GM12878 (cell line): ENCODE data around the gene PRRC2A. TPM values are rescaled to one million over a fixed set of nuclear protein-coding genes. Genes with fewer than 3 reads are reported as not detected.

ENCODE experiments used
- ATAC-seq: fragments of 200-7000 bp; cut with Tn5 transposase; 3 replicates; pipeline ENCODE4 v1.9.1; 2020; ENCODE audit warnings: mild to moderate bottlenecking, moderate library complexity
- BruUV-seq: library from RNA; stranded (reverse); fragments of 400-500 nt; replicated peaks from 2 replicates; lab custom pipeline; 2021; lab: Mats Ljungman, UMichigan
- CTCF ChIA-PET: fragments of 300-600 bp; sonication (Branson Sonifier 250); formaldehyde crosslinking; extraction: SDS; loops from one replicate; lab custom pipeline; 2021; ENCODE audit warnings: inconsistent platforms; lab: Yijun Ruan, JAX
- POLR2A ChIA-PET: fragments of 350-600 bp; formaldehyde crosslinking; extraction: SDS; loops from one replicate; lab custom pipeline; 2021; ENCODE audit warnings: inconsistent platforms; lab: Charles Lee
- RAD21 ChIA-PET: fragments of 300-600 bp; sonication (Branson Sonifier 250); formaldehyde crosslinking; loops from one replicate; lab custom pipeline; 2023; ENCODE audit warnings: antibody characterized with exemption; ENCODE audit not compliant: unreplicated experiment; lab: Charles Lee
- SMC1A ChIA-PET: fragments of 300-600 bp; sonication (Branson Sonifier 250); formaldehyde crosslinking; loops from one replicate; lab custom pipeline; 2023; ENCODE audit not compliant: unreplicated experiment, uncharacterized antibody; lab: Charles Lee
- DNase-seq: peaks from one replicate; pipeline ENCODE4 v3.0.0-alpha.2; 2011; ENCODE audit warnings: low read depth, low spot score
- FAIRE-seq: peaks from 3 replicates; lab custom pipeline; 2011; peaks lifted over from hg19 to GRCh38; lab: Jason Lieb, UNC
- H2AFZ ChIP-seq: 2 replicates; pipeline ENCODE4 v1.6.0; 2011; ENCODE audit warnings: low read depth, low read length, control low read depth; ENCODE audit not compliant: control insufficient read depth
- H3K27ac ChIP-seq: 2 replicates; pipeline ENCODE4 v1.5.1; 2011; ENCODE audit warnings: control low read depth; ENCODE audit not compliant: control insufficient read depth, insufficient read depth
- H3K27me3 ChIP-seq, 2 experiments: replicated peaks in 1 of 2; 2 replicates each; pipeline versions ENCODE4 v1.6.0 to v1.6.1; 2011; ENCODE audit warnings: low read length in 1 of 2; ENCODE audit not compliant: control insufficient read depth in 2 of 2, insufficient read depth in 2 of 2
- H3K36me3 ChIP-seq, 2 experiments: 2 replicates each; pipeline ENCODE4 v1.5.1; 2011; ENCODE audit warnings: low read length in 1 of 2; ENCODE audit not compliant: control insufficient read depth in 2 of 2, insufficient read depth in 2 of 2
- H3K4me1 ChIP-seq: 2 replicates; pipeline ENCODE4 v1.6.1; 2011; ENCODE audit warnings: mild to moderate bottlenecking, low read length, moderate library complexity, mixed read lengths; ENCODE audit not compliant: control insufficient read depth, insufficient read depth
- H3K4me2 ChIP-seq: 2 replicates; pipeline ENCODE4 v1.6.0; 2011; ENCODE audit warnings: control low read depth; ENCODE audit not compliant: control insufficient read depth, insufficient read depth
- H3K4me3 ChIP-seq: fragments of 200-600 bp; sonication (generic); 2 replicates; pipeline ENCODE4 v1.5.1; 2016
- H3K79me2 ChIP-seq: 2 replicates; pipeline ENCODE4 v1.6.0; 2011; ENCODE audit warnings: low read length; ENCODE audit not compliant: control insufficient read depth, insufficient read depth
- H3K9ac ChIP-seq: 2 replicates; pipeline ENCODE4 v1.8.0; 2011; ENCODE audit warnings: low read length, control low read depth, mixed read lengths; ENCODE audit not compliant: control insufficient read depth, insufficient read depth
- H3K9me3 ChIP-seq: replicated peaks from 3 replicates; pipeline ENCODE4 v1.5.1; 2011; ENCODE audit warnings: mild to moderate bottlenecking, low read length; ENCODE audit not compliant: control insufficient read depth, insufficient read depth
- H4K20me1 ChIP-seq: 2 replicates; pipeline ENCODE4 v1.6.0; 2011; ENCODE audit not compliant: control insufficient read depth, insufficient read depth
- ETV6 ChIP-seq, 2 experiments: fragments of 450-650 bp in 1 of 2; IDR thresholded peaks in 1 of 2; conservative IDR thresholded peaks in 1 of 2; 2 replicates each; pipeline ENCODE4 v1.6.1; 2014; ENCODE audit warnings: antibody characterized with exemption in 1 of 2, borderline replicate concordance in 1 of 2, low read depth in 1 of 2, mild to moderate bottlenecking in 1 of 2, moderate library complexity in 1 of 2
- EZH2 ChIP-seq: IDR thresholded peaks from 2 replicates; pipeline ENCODE4 v1.6.1; 2012; ENCODE audit warnings: low read depth, mild to moderate bottlenecking, control low read depth, inconsistent platforms, low read length, borderline replicate concordance; ENCODE audit not compliant: control insufficient read depth
- FOXK2 ChIP-seq: fragments of 450-650 bp; IDR thresholded peaks from 2 replicates; pipeline ENCODE4 v1.6.1; 2017; ENCODE audit warnings: mild to moderate bottlenecking, moderate library complexity
- FOXM1 ChIP-seq: IDR thresholded peaks from 2 replicates; pipeline ENCODE4 v1.6.1; 2012; ENCODE audit warnings: low read depth, mild to moderate bottlenecking, inconsistent platforms, low read length, moderate library complexity
- GABPA ChIP-seq: IDR thresholded peaks from 2 replicates; pipeline ENCODE4 v1.6.1; 2014; ENCODE audit warnings: antibody characterized with exemption, low read depth, mild to moderate bottlenecking, inconsistent platforms
- HDAC2 ChIP-seq: fragments of 200-600 bp; sonication (generic); IDR thresholded peaks from 2 replicates; pipeline ENCODE4 v1.6.1; 2017
- IKZF2 ChIP-seq, 2 experiments: fragments of 450-650 bp; IDR thresholded peaks; 2 replicates each; pipeline ENCODE4 v1.6.1; 2017; ENCODE audit warnings: mild to moderate bottlenecking in 2 of 2, moderate library complexity in 2 of 2
- MTA3 ChIP-seq: IDR thresholded peaks from 2 replicates; pipeline ENCODE4 v1.6.1; 2012; ENCODE audit warnings: low read length, inconsistent platforms, borderline replicate concordance
- MYC ChIP-seq: IDR thresholded peaks from 2 replicates; pipeline ENCODE4 v1.6.1; 2011; ENCODE audit warnings: mild to moderate bottlenecking, low read length, moderate library complexity, inconsistent platforms; ENCODE audit not compliant: insufficient read depth, insufficient replicate concordance, insufficient read length, severe bottlenecking
- NFYA ChIP-seq: IDR thresholded peaks from 2 replicates; pipeline ENCODE4 v1.6.1; 2011; ENCODE audit warnings: low read depth, mild to moderate bottlenecking, low read length, improper control_type of control experiment, borderline replicate concordance
- POLR2AphosphoS2 ChIP-seq: IDR thresholded peaks from 2 replicates; pipeline ENCODE4 v1.6.1; 2011; ENCODE audit warnings: low read depth, mild to moderate bottlenecking, low read length, improper control_type of control experiment, moderate library complexity
- RAD21 ChIP-seq: IDR thresholded peaks from 2 replicates; pipeline ENCODE4 v1.6.1; 2011; ENCODE audit warnings: mild to moderate bottlenecking, low read depth, low read length, moderate library complexity; ENCODE audit not compliant: insufficient read depth
- STAT1 ChIP-seq: fragments of 450-650 bp; conservative IDR thresholded peaks from 2 replicates; pipeline ENCODE4 v1.6.1; 2014; ENCODE audit warnings: antibody characterized with exemption, mild to moderate bottlenecking
- STAT3 ChIP-seq: IDR thresholded peaks from 2 replicates; pipeline ENCODE4 v1.6.1; 2011; ENCODE audit warnings: low read depth, low read length, improper control_type of control experiment
- YY1 ChIP-seq: IDR thresholded peaks from 2 replicates; pipeline ENCODE4 v1.6.1; 2011; ENCODE audit warnings: low read depth, mild to moderate bottlenecking, low read length
- WGBS: methylation state at CpG from one replicate; pipeline ENCODE4 v1.1.6; 2016; ENCODE audit warnings: low lambda C conversion rate; ENCODE audit not compliant: insufficient replicate concordance, insufficient coverage; ENCODE audit errors: missing lambda C conversion rate; 5-methylcytosine and 5-hydroxymethylcytosine counted together
- in situ Hi-C: fragments of 300-500 bp; cut with MboI; formaldehyde crosslinking; loops from 9 replicates; pipeline ENCODE4 v1.14.3; 2018; ENCODE audit warnings: mixed read lengths
- intact Hi-C: fragments of 100-400 bp; cut with micrococcal nuclease; formaldehyde crosslinking; loops from one replicate; pipeline ENCODE4 v1.14.2; 2022; ENCODE audit not compliant: unreplicated experiment
- polyA plus RNA-seq, 11 experiments: library from polyadenylated mRNA; depleted of rRNA in 4 of 11; unstranded in 6 of 11; stranded (reverse) in 5 of 11; fragments of >200 nt; fragmentation: Nextera tagmentation in 4 of 11; fragmentation: Illumina TruSeq in 1 of 11; extraction: Ambion mirVana in 4 of 11; extraction: Trizol in 1 of 11; gene quantifications; 1 replicate in 1 of 11; 2 replicates in 10 of 11; pipeline versions ENCODE4 v1.2.1 to v1.2.3, GENCODE V29; 2011 to 2016; ENCODE audit warnings: inconsistent platforms in 2 of 11, missing spikeins in 2 of 11, low read depth in 1 of 11
- total RNA-seq, 4 experiments: library from RNA; depleted of rRNA in 3 of 4; stranded (reverse); fragments of >200 nt in 3 of 4; fragmentation: Illumina TruSeq in 1 of 4; extraction: Trizol in 1 of 4; gene quantifications; 2 replicates each; pipeline versions ENCODE4 v1.2.1 to v1.2.3, GENCODE V29; 2013 to 2021
- TF ChIP-seq, protein P1 (sequence below): fragments of 450-650 bp; IDR thresholded peaks from 2 replicates; pipeline ENCODE4 v1.6.1; 2016; ENCODE audit warnings: mild to moderate bottlenecking
- TF ChIP-seq, protein P2 (sequence below): fragments of 450-650 bp; IDR thresholded peaks from 2 replicates; pipeline ENCODE4 v1.6.1; 2017; ENCODE audit warnings: mild to moderate bottlenecking, moderate library complexity

PRRC2A gene
- total and polyA plus RNA-seq, 10 of the 15 experiments (the other 5 are each of a cell fraction or from before 2014, with no cell fraction given) = 0.40 to 244 (median 61.3) TPM

DNA sequence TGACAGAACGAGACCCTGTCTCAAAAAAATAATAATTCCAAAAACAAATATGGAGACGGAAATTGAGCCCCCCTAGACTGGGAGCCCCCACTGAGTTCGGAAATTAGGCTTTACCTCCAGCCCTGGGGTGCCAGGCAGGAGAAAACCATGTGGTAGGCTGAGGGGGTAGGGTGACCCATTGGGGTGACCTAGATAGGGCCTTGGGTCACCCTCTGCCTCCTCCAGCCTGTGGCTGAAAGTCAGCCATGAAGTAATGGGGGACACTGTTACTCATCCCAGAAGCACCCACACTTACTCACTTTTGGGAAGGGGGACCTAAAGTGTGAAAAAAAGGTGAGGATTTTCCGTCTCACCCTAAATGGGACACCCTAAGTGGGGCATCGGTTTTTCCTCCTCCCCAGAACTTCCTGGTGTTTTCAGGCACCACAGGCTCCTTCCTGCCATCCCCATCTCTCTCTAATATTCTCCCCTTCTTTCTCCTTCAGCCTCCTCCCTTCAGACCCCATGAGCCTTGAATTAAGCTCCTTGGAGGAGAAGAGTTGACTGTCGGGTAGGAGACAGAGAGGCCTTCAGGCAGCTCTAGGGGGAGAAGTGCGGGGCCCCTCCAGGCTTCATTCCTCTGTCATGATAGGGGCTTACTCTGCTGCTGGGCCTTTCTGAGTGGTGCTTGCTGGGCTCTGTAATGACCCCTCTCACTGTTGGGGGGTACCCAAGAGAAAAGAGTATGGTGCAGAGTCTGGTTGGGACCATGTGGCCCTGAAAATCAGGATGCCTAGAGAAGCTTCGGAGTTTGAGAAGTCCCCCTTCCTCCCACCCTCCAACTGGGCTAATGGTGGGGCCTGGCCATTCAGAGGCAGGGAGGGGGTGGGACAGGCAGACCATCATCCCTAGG is 40.7 kb upstream of the PRRC2A start:
- peaks cover 33% of the 10 kb centered on the region for H3K4me1 ChIP-seq
- H2AFZ ChIP-seq = peak overlapping the region; percentile 45; the same call in 1 of the 2 replicates
- peak overlapping the region; percentile 93 for H3K4me3 ChIP-seq
- peaks cover 0 to 7% of the 10 kb centered on the region in 2 experiments; a peak in 2 of 4 replicates for H3K36me3 ChIP-seq
- ChIA-PET CTCF (interaction anchor here (0.9 to 31.0 kb wide), 8 partner anchors 13 to 250 kb away, joined by 3 to 2098 read pairs (median 4); partner anchors contain the start of genes AIF1, ATP6V1G2, DDX39B and LST1), POLR2A (interaction anchor here (0.6 to 17.1 kb wide), 8 partner anchors 8 to 283 kb away, joined by 3 to 282 read pairs (median 103); partner anchors contain the start of genes ATP6V1G2, LTA, NCR3 and NEU1), RAD21 (interaction anchor here (0.8 to 17.5 kb wide), 8 partner anchors 9 to 251 kb away, joined by 3 to 620 read pairs (median 5); partner anchors contain the start of genes ATP6V1G2, LTA, NCR3 and NFKBIL1), SMC1A (interaction anchor here (0.8 to 45.5 kb wide), 5 partner anchors 15 to 81 kb away, joined by 4 to 1989 read pairs (median 8); partner anchors contain the start of genes AIF1, ATP6V1G2, DDX39B and LTA)
- intact Hi-C loops (loop anchor here (1.0 to 2.0 kb wide), 3 partner anchors 19 to 29 kb away; no protein-coding TSS in a partner anchor), in situ Hi-C loops (no loop called here)
- no peak for FAIRE-seq
- H3K27ac ChIP-seq = peak overlapping the region; percentile 91
- peak overlapping the region; percentile 90 for H3K9ac ChIP-seq
- WGBS = 37% methylated on average over 8 of the region's 8 CpGs
- no peaks in the 10 kb centered on the region for H3K27me3 ChIP-seq
- H3K9me3 ChIP-seq = no peaks in the 10 kb centered on the region
- H3K4me2 ChIP-seq = peak overlapping the region; percentile 95
- no TSS peak for BruUV-seq
- peaks cover 75% of the 10 kb centered on the region for H3K79me2 ChIP-seq
- ATAC-seq = peak; percentile 4
- no peaks in the 10 kb centered on the region for H4K20me1 ChIP-seq
- DNase-seq = no peak
- TF ChIP-seq RAD21 (no peak), STAT3 (no peak), NFYA (no peak), MYC (no peak), YY1 (peak; percentile 39; the same call in 1 of the 2 replicates), ETV6 (conservative IDR thresholded peaks at IDR 0.05 in 1 of 2, IDR thresholded peaks at IDR 0.05 in 1 of 2; ENCODE audit: borderline replicate concordance in 1 of 2, low read depth in 1 of 2) (no peak), EZH2 (no peak), POLR2AphosphoS2 (peak; percentile 74; the same call in 1 of the 2 replicates), IKZF2 (IDR thresholded peaks at IDR 0.05) (peak; percentile 36 to 46; a peak in 3 of 4 replicates), FOXM1 (no peak), STAT1 (no peak), FOXK2 (no peak), GABPA (no peak), HDAC2 (no peak), MTA3 (no peak)
- TF ChIP-seq, protein P1, sequence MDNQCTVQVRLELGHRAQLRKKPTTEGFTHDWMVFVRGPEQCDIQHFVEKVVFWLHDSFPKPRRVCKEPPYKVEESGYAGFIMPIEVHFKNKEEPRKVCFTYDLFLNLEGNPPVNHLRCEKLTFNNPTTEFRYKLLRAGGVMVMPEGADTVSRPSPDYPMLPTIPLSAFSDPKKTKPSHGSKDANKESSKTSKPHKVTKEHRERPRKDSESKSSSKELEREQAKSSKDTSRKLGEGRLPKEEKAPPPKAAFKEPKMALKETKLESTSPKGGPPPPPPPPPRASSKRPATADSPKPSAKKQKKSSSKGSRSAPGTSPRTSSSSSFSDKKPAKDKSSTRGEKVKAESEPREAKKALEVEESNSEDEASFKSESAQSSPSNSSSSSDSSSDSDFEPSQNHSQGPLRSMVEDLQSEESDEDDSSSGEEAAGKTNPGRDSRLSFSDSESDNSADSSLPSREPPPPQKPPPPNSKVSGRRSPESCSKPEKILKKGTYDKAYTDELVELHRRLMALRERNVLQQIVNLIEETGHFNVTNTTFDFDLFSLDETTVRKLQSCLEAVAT = no peak
- TF ChIP-seq, protein P2, sequence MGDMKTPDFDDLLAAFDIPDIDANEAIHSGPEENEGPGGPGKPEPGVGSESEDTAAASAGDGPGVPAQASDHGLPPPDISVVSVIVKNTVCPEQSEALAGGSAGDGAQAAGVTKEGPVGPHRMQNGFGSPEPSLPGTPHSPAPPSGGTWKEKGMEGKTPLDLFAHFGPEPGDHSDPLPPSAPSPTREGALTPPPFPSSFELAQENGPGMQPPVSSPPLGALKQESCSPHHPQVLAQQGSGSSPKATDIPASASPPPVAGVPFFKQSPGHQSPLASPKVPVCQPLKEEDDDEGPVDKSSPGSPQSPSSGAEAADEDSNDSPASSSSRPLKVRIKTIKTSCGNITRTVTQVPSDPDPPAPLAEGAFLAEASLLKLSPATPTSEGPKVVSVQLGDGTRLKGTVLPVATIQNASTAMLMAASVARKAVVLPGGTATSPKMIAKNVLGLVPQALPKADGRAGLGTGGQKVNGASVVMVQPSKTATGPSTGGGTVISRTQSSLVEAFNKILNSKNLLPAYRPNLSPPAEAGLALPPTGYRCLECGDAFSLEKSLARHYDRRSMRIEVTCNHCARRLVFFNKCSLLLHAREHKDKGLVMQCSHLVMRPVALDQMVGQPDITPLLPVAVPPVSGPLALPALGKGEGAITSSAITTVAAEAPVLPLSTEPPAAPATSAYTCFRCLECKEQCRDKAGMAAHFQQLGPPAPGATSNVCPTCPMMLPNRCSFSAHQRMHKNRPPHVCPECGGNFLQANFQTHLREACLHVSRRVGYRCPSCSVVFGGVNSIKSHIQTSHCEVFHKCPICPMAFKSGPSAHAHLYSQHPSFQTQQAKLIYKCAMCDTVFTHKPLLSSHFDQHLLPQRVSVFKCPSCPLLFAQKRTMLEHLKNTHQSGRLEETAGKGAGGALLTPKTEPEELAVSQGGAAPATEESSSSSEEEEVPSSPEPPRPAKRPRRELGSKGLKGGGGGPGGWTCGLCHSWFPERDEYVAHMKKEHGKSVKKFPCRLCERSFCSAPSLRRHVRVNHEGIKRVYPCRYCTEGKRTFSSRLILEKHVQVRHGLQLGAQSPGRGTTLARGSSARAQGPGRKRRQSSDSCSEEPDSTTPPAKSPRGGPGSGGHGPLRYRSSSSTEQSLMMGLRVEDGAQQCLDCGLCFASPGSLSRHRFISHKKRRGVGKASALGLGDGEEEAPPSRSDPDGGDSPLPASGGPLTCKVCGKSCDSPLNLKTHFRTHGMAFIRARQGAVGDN = no peak
